ENCODE measurements around the gene PSME3IP1.
"Not testable (repeated sequence)": the region's sequence is repeated elsewhere in the genome, so short reads cannot be mapped to it uniquely, and the experiment has no call there.

Gene PSME3IP1

GRCh38 chr16:57115514-57116182 lies 70.2 kb downstream of the PSME3IP1 start:
- no peak for DNase-seq

DNA sequence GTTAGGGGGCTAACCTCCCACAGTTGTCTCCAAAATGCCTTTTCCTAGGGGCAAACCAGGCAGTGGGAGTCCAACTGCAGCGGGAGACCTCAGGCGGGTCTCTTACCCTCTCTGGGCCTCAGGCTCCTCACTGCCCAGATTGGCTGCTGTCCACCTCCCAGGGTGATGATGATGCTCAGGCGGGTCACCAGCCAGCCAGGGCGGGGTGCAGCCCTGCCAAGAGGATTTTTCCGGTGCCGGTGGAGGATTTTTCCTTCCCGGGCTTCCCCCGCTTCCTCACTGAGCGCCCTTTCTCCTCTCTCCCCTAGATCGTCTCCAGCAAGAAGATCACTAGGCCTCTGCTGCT lies 70.7 kb downstream of the PSME3IP1 start:
- DNase-seq, result no peak

- DNase-seq, result no peak
Measured at GRCh38 chr16:57113664-57114063, 72.2 kb downstream of the PSME3IP1 start.

GRCh38 chr16:57113042-57113453 lies 72.8 kb downstream of the PSME3IP1 start:
- DNase-seq, result no peak

DNA sequence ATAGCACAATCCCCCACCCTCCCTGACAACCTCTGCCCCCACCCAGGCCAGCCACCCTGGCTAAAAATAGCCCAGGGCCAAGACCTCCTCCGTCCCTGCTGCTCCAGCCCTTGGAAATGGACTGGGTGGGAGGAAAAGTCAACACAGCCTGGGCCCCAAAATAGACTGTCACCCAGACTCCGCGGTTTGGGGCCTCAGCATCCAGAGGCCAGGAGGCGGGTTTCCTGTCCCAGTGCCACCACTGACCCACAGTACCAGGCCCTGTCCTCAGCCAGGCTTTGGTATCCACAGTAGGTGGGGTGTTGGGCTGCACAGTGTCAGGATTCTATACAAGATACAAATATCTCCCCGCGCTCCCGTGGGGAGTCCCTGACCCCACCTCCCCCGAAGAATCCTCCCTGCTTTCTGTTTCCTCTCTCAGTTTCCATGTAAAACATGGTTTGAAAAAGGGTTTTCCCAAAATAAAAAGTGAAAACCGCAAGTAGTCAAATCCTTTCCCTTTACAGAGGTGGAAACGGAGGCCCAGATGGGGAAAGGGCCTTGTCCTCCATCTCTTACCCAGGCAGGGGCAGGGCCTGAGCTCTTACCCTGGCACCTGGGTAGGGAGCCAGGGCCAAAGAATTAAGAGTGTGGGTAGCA lies 73.3 kb downstream of the PSME3IP1 start:
- no peak for DNase-seq

GRCh38 chr16:57111420-57111819 lies 74.4 kb downstream of the PSME3IP1 start:
- no peak for DNase-seq

- DNase-seq, result no peak
Measured at GRCh38 chr16:57110937-57111336, 74.9 kb downstream of the PSME3IP1 start.

GRCh38 chr16:57109259-57110105 lies 76.4 kb downstream of the PSME3IP1 start:
- DNase-seq, result not testable (repeated sequence)

DNA sequence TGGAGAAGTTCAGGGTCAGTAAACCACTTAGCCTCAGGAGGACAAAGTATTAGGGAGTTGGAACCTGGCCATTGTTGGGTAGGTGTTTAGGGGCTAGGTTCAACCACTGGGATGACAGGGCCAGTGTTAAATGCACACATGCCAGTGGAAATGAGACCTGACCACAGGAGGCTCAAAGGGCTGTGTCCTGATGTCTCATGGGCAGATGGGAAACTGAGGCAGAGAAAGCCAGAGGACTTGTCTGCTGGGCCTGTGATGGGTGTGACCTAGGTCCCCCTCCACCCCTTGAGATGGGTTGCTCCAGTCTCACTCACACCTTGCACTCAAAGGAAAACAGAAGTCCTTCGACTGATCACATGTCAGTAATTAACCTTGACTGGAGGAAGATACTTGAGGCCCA lies 77.4 kb downstream of the PSME3IP1 start:
- no peak for DNase-seq

DNA sequence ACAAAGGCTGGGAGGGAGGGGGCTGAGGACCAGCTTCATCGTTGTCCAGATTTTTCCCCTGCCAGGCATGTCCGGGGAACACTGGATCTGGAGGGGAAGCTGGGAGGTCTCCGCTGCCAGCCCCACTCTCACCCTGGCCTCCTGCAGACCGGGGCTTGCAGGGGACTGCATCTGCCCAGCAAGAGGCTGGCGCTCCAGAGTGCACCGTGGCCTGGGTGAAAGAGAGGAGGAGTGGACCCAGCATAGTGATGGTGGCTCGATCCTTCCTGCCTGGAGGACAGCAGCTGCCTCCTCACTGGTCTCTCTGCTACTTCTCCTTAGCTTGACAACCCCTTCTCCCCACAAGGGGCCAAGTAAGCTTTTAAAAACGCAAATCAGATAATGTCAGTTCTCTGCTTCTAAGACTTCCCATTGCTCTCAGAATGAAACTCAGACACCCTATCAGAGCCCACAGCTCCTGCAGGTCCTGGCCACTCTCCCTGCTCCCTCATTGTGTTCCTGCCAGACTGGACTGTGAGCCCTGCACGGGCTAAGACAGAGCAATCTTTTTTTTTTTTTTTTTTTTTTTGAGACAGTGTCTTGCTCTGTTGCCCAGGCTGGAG lies 78.4 kb downstream of the PSME3IP1 start:
- no peak for DNase-seq

DNA sequence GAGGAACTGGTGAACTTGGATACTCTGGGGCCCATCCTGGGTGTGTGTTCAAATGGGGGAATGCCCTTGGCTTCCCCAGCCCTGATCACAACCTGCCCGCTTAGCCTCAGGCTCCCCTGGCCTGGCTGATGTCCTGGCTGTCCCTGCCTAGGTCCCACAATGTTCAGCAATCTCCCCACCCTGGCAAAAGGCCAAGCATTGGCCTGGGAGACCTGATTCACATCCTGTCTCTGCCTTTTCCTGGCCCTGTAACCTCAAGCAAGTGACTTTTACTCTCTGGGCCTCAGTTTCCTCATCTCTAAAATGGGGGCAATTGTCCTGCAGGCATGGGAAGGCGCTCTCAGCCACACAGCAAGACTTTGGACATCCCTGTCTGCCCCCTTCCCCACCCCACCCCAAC lies 79.1 kb downstream of the PSME3IP1 start:
- DNase-seq, result no peak

GRCh38 chr16:57105184-57105583 lies 80.7 kb downstream of the PSME3IP1 start:
- DNase-seq, result no peak

- no peak for DNase-seq
Measured at GRCh38 chr16:57104706-57105105, 81.1 kb downstream of the PSME3IP1 start.

- DNase-seq, result no peak
Measured at GRCh38 chr16:57102888-57103851, 82.7 kb downstream of the PSME3IP1 start.
